ENCODE measurements around the gene CYLD.

GRCh38 chr16:50718061-50718760 lies 23.7 kb upstream of the CYLD start:
- no peak for TF ChIP-seq POLR2A (IDR thresholded peaks at IDR 0.05)
- TF ChIP-seq, protein P1, sequence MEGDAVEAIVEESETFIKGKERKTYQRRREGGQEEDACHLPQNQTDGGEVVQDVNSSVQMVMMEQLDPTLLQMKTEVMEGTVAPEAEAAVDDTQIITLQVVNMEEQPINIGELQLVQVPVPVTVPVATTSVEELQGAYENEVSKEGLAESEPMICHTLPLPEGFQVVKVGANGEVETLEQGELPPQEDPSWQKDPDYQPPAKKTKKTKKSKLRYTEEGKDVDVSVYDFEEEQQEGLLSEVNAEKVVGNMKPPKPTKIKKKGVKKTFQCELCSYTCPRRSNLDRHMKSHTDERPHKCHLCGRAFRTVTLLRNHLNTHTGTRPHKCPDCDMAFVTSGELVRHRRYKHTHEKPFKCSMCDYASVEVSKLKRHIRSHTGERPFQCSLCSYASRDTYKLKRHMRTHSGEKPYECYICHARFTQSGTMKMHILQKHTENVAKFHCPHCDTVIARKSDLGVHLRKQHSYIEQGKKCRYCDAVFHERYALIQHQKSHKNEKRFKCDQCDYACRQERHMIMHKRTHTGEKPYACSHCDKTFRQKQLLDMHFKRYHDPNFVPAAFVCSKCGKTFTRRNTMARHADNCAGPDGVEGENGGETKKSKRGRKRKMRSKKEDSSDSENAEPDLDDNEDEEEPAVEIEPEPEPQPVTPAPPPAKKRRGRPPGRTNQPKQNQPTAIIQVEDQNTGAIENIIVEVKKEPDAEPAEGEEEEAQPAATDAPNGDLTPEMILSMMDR (IDR thresholded peaks at IDR 0.05) = no peak
